ENCODE results near the gene NHERF1.

The NHERF1 gene

GRCh38 chr17:74815067-74815466, 66.6 kb downstream of the NHERF1 start:
- no peak for DNase-seq

GRCh38 chr17:74815550-74816370, 67.3 kb downstream of the NHERF1 start:
- DNase-seq: no peak

GRCh38 chr17:74816905-74817620, 68.6 kb downstream of the NHERF1 start:
- no peak for DNase-seq

- no peak for DNase-seq
These were observed 70.0 kb downstream of the NHERF1 start for GRCh38 chr17:74818291-74818938.

Measured in activated CD4-positive, CD25-positive, alpha-beta regulatory T cell treated with anti-CD3 and anti-CD28 coated beads, Interleukin-2, amount 50 U/mL, for 72 hours (primary cell).